GM23338 (cell line): ENCODE results near the gene EMC6. TPM values are rescaled to one million over a fixed set of nuclear protein-coding genes. Genes with fewer than 3 reads are reported as not detected.

ENCODE experiments used
- ATAC-seq: fragments of 200-7000 bp; cut with Tn5 transposase; 3 replicates; pipeline ENCODE4 v1.9.1; 2020
- DNase-seq: peaks from one replicate; pipeline ENCODE4 v3.0.0-alpha.2; 2015; ENCODE audit warnings: low spot score
- H2AFZ ChIP-seq: fragments of 200-600 bp; sonication (generic); 2 replicates; pipeline ENCODE4 v1.8.0; 2016; ENCODE audit warnings: antibody characterized with exemption, mild to moderate bottlenecking, moderate library complexity
- H3F3A ChIP-seq: fragments of 200-600 bp; sonication (generic); replicated peaks from 2 replicates; pipeline ENCODE4 v1.8.0; 2017; ENCODE audit warnings: antibody characterized with exemption, mixed run types, low read depth
- H3K27ac ChIP-seq: fragments of 200-600 bp; sonication (generic); 2 replicates; pipeline ENCODE4 v1.6.1; 2016; ENCODE audit warnings: low read depth
- H3K27me3 ChIP-seq: fragments of 200-600 bp; sonication (generic); 2 replicates; pipeline ENCODE4 v1.8.0; 2016; ENCODE audit warnings: mild to moderate bottlenecking, mixed run types, moderate library complexity; ENCODE audit not compliant: insufficient read depth
- H3K36me3 ChIP-seq: fragments of 200-600 bp; sonication (generic); 2 replicates; pipeline ENCODE4 v1.8.0; 2016; ENCODE audit warnings: mild to moderate bottlenecking; ENCODE audit not compliant: insufficient read depth
- H3K4me1 ChIP-seq: fragments of 200-600 bp; sonication (generic); 2 replicates; pipeline ENCODE4 v1.8.0; 2016; ENCODE audit warnings: mild to moderate bottlenecking, moderate library complexity; ENCODE audit not compliant: insufficient read depth
- H3K4me2 ChIP-seq: fragments of 200-600 bp; sonication (generic); 2 replicates; pipeline ENCODE4 v1.7.1; 2017; ENCODE audit warnings: mixed run types
- H3K4me3 ChIP-seq: fragments of 200-600 bp; sonication (generic); 2 replicates; pipeline ENCODE4 v1.6.1; 2016; ENCODE audit warnings: mixed run types
- H3K79me2 ChIP-seq: fragments of 200-600 bp; sonication (generic); replicated peaks from 2 replicates; pipeline ENCODE4 v1.8.0; 2017; ENCODE audit warnings: mild to moderate bottlenecking; ENCODE audit not compliant: insufficient read depth
- H3K9me2 ChIP-seq: fragments of 200-600 bp; sonication (generic); 2 replicates; pipeline ENCODE4 v1.8.0; 2017; ENCODE audit not compliant: insufficient read depth
- H4K20me1 ChIP-seq: fragments of 200-600 bp; sonication (generic); replicated peaks from 2 replicates; pipeline ENCODE4 v1.8.0; 2017; ENCODE audit warnings: mild to moderate bottlenecking; ENCODE audit not compliant: insufficient read depth
- H3K27ac Mint-ChIP-seq: 2 replicates; pipeline ENCODE4 v1.8.0; 2020; ENCODE audit warnings: inconsistent platforms, mild to moderate bottlenecking, moderate library complexity, mixed read lengths
- H3K27me3 Mint-ChIP-seq: 3 replicates; pipeline ENCODE4 v1.8.0; 2022; ENCODE audit warnings: low read depth, mild to moderate bottlenecking, moderate library complexity, mixed read lengths, inconsistent platforms; ENCODE audit not compliant: insufficient read depth, poor library complexity
- H3K36me3 Mint-ChIP-seq: 3 replicates; pipeline ENCODE4 v1.8.0; 2021; ENCODE audit warnings: low read depth, mild to moderate bottlenecking, inconsistent platforms, moderate library complexity, mixed read lengths
- H3K4me1 Mint-ChIP-seq: 3 replicates; pipeline ENCODE4 v1.8.0; 2020; ENCODE audit warnings: mild to moderate bottlenecking, inconsistent platforms, mixed read lengths
- H3K4me3 Mint-ChIP-seq: 3 replicates; pipeline ENCODE4 v1.8.0; 2021; ENCODE audit warnings: moderate library complexity, mild to moderate bottlenecking, inconsistent platforms, mixed read lengths
- H3K9me3 Mint-ChIP-seq: 3 replicates; pipeline ENCODE4 v1.8.0; 2020; ENCODE audit warnings: moderate library complexity, mild to moderate bottlenecking, inconsistent platforms, mixed read lengths
- CREB1 ChIP-seq: fragments of 250-450 bp; sonication (Bioruptor Pico); IDR thresholded peaks from 2 replicates; pipeline ENCODE4 v1.5.0; 2020; ENCODE audit warnings: low read depth, mild to moderate bottlenecking, moderate library complexity
- ETS1 ChIP-seq: IDR thresholded peaks from 2 replicates; pipeline ENCODE4 v1.6.1; 2016; ENCODE audit warnings: antibody characterized with exemption
- EZH2phosphoT487 ChIP-seq: fragments of 200-600 bp; sonication (generic); IDR thresholded peaks from one replicate; pipeline ENCODE4 v1.8.1; 2018; ENCODE audit warnings: antibody characterized with exemption; ENCODE audit not compliant: unreplicated experiment
- POLR2AphosphoS5 ChIP-seq: IDR thresholded peaks from 2 replicates; pipeline ENCODE4 v1.6.1; 2016; ENCODE audit warnings: antibody characterized with exemption, low read depth
- STAT1 ChIP-seq: IDR thresholded peaks from one replicate; pipeline ENCODE4 v1.6.1; 2016; ENCODE audit warnings: antibody characterized with exemption; ENCODE audit not compliant: unreplicated experiment
- ZNF114 ChIP-seq: fragments of 250-450 bp; sonication (Bioruptor Pico); IDR thresholded peaks from 2 replicates; pipeline ENCODE4 v1.5.0; 2020; ENCODE audit warnings: mild to moderate bottlenecking, moderate library complexity
- ZNF331 ChIP-seq: fragments of 250-450 bp; sonication (Bioruptor Pico); IDR thresholded peaks from 2 replicates; pipeline ENCODE4 v1.5.0; 2020; ENCODE audit warnings: low read depth, mild to moderate bottlenecking, moderate library complexity
- ZNF462 ChIP-seq: fragments of 250-450 bp; sonication (Bioruptor Pico); IDR thresholded peaks from 2 replicates; pipeline ENCODE4 v1.5.0; 2020; ENCODE audit warnings: mild to moderate bottlenecking, moderate library complexity
- polyA plus RNA-seq: library from polyadenylated mRNA; unstranded; fragments of >200 nt; fragmentation: Nextera tagmentation; extraction: Ambion mirVana; gene quantifications from 2 replicates; pipeline ENCODE4 v1.2.1, GENCODE V29; 2016
- total RNA-seq: library from RNA; depleted of rRNA; stranded (reverse); fragments of >200 nt; shearing (Covaris generic); gene quantifications from 2 replicates; pipeline ENCODE4 v1.2.3, GENCODE V29; 2014
- TF ChIP-seq, protein P1 (sequence below), 2 experiments: fragments of 200-600 bp in 1 of 2; sonication (generic) in 1 of 2; conservative IDR thresholded peaks; 2 replicates each; pipeline versions ENCODE4 v1.5.1 to v1.6.1; 2016 to 2017; ENCODE audit warnings: antibody characterized with exemption in 2 of 2, low read depth in 2 of 2, mild to moderate bottlenecking in 2 of 2, moderate library complexity in 1 of 2

EMC6 gene
- total and polyA plus RNA-seq, 2 experiments from 2014 or later, result 48.0 to 230 TPM

GRCh38 chr17:3659541-3660111 is 9.0 kb upstream of the EMC6 start:
- Histone ChIP-seq H3K4me1 (no peaks in the 10 kb centered on the region), H3K4me2 (no peak overlapping the region), H4K20me1 (no peaks in the 10 kb centered on the region), H3K36me3 (0 out of 2 replicates have a peak, but pooled peaks cover 3% of the 10 kb centered on the region), H3K79me2 (no peaks in the 10 kb centered on the region), H3K27ac (no peak overlapping the region), H2AFZ (no peak overlapping the region), H3K9me2 (no peaks in the 10 kb centered on the region), H3F3A (0 out of 2 replicates have a peak, but pooled peaks cover 4% of the 10 kb centered on the region), H3K27me3 (no peaks in the 10 kb centered on the region), H3K4me3 (no peak overlapping the region)
- no peak overlapping the region for H3K4me3 Mint-ChIP-seq
- H3K27me3 Mint-ChIP-seq, result peaks cover 10% of the 10 kb centered on the region
- no peaks in the 10 kb centered on the region for H3K9me3 Mint-ChIP-seq
- H3K27ac Mint-ChIP-seq, result no peak overlapping the region; the same call in 1 of the 2 replicates
- TF ChIP-seq EZH2phosphoT487 (no peak), ZNF114 (CRISPR knock-in tag) (no peak), STAT1 (no peak), ZNF462 (CRISPR knock-in tag) (no peak), CREB1 (CRISPR knock-in tag) (no peak), ETS1 (no peak), ZNF331 (CRISPR knock-in tag) (no peak), POLR2AphosphoS5 (no peak)
- TF ChIP-seq, protein P1, sequence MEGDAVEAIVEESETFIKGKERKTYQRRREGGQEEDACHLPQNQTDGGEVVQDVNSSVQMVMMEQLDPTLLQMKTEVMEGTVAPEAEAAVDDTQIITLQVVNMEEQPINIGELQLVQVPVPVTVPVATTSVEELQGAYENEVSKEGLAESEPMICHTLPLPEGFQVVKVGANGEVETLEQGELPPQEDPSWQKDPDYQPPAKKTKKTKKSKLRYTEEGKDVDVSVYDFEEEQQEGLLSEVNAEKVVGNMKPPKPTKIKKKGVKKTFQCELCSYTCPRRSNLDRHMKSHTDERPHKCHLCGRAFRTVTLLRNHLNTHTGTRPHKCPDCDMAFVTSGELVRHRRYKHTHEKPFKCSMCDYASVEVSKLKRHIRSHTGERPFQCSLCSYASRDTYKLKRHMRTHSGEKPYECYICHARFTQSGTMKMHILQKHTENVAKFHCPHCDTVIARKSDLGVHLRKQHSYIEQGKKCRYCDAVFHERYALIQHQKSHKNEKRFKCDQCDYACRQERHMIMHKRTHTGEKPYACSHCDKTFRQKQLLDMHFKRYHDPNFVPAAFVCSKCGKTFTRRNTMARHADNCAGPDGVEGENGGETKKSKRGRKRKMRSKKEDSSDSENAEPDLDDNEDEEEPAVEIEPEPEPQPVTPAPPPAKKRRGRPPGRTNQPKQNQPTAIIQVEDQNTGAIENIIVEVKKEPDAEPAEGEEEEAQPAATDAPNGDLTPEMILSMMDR (conservative IDR thresholded peaks at IDR 0.05; ENCODE audit: low read depth in 2 of 2), result no peak
- H3K4me1 Mint-ChIP-seq, result peaks cover 10% of the 10 kb centered on the region; the same call in 2 of the 3 replicates
- ATAC-seq, result no peak
- DNase-seq, result no peak
- H3K36me3 Mint-ChIP-seq, result peaks cover 5% of the 10 kb centered on the region; the same call in 2 of the 3 replicates
